Nucleus accumbens (tissue), 56 donors: ENCODE data around the gene CCDC39.

ENCODE experiments used
- DNase-seq, 56 donors: peaks; one replicate each; lab custom pipeline; 2025; lab: John Stamatoyannopoulos, UW

CCDC39 gene

GRCh38 chr3:180679178-180680096, at the start of gene CCDC39:
Gene CCDC39 (minus strand): TSS chr3:180679489. CDS start chr3:180679380, 109 bp downstream.
- peak in 54 of 56 donors; percentile 7 to 88 (median 54) for DNase-seq

DNA sequence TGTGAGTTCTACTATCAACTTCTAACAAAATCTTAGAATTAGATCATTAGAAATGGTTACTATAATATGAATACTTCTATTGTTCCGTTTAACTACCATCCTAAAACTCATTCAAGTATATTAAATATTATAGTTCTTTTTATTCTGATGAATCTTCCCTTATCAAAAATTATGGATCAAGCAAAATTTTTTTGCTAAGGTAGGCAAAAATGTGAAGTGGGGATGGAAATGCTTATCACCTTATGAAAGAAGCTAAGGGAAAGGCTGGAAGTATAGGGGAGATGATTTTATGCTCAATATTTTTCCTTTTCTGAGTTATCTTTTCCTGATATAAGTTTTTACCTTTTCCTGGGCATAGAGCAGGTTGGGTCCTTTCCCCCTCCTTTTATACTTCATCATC, 40.7 kb upstream of the CCDC39 start:
- DNase-seq = no peak

- DNase-seq = no peak
Observed at GRCh38 chr3:180707896-180708295, 28.6 kb upstream of the CCDC39 start.

- no peak for DNase-seq
Observed at GRCh38 chr3:180705619-180706018, 26.3 kb upstream of the CCDC39 start.

- no peak for DNase-seq
Observed at GRCh38 chr3:180704532-180704931, 25.2 kb upstream of the CCDC39 start.

- DNase-seq = no peak
Observed at GRCh38 chr3:180700941-180701340, 21.7 kb upstream of the CCDC39 start.

DNA sequence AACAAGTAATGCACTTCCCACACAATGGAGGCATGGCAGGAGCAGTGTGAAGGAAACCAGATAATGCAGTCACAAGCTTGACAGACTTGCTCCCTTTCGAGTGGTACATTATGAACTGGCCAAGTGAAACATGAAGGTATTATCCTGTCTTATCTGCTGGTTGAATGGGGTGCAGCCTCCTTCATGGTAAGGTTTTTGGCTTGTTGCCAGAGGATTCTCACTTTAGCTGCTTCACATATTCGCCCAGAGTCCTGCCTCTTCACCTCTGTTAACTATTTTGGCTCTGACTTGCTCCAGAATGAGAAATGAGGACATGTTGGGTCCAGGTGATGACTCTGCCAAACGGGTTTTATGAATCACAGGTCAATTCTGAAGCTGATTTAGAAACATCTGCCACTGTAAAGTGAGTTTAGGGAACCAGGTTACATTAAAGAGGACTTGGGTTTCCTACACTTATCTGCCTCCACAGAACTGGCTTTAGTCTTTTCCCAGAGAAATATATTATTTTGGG, 19.5 kb upstream of the CCDC39 start:
- no peak for DNase-seq

GRCh38 chr3:180694321-180694720, 15.0 kb upstream of the CCDC39 start:
- no peak for DNase-seq

DNA sequence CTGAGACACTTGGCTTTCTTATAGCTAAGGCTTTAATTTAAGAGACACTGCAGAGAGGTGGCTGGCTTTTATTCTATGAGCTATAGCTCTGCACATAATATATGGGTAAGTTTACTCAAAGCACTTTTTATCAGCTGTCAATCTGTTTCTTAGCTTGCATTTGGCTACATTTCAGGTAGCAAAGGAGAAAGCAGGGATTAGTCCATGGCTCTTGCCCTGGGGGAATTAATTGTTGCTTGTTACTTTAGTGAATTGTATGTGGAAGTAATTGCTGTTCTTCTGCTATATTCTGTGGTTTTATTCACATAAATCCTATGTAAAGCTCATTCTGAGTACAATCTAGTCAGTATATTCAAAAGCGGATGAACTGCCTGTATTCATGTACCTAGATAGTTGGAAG, 14.4 kb upstream of the CCDC39 start:
- no peak for DNase-seq

- DNase-seq = no peak
Observed at GRCh38 chr3:180690061-180690460, 10.8 kb upstream of the CCDC39 start.

GRCh38 chr3:180684807-180685206, 5.5 kb upstream of the CCDC39 start:
- peak in 5 of 56 donors; percentile 0 to 16 (median 7) for DNase-seq

DNA sequence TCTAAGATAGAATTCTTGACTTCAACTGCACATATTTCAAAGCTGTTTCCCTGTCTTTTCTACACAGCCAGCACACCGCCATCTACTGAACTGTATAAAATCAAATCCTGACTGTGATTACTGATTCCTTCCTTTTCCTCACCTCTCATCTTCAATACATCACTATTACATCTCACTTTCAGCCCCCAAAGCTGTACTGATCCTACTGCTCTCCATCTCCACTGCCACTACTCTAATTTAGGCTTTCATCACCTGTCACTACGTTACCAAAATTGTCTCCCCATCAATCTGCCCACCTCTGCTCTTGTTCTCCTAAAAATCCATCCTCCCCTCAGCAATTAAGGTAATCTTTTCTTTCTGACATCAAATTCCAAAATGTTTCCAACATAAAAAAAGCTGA, 4.5 kb upstream of the CCDC39 start:
- DNase-seq = peak in 10 of 56 donors; percentile 1 to 67 (median 22)

DNA sequence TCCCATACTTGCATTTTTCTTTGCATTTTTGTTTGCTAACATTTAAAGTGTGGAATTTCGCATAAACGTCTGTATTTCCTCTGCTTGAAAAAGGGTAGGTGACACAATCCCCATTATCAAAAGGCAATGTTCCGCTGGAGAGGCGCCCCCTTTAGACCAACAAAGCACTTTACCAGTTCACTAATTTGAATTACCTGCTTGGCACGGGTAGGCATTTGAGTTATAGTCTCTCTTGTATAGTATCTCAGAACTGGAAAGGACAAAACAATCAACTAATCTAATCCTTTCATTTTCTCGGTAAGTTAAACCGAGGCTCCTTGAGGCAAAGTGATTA, 775 bp upstream of the CCDC39 start:
- peak in 19 of 56 donors; percentile 3 to 65 (median 38) for DNase-seq

GRCh38 chr3:180678231-180678630, 1.1 kb downstream of the CCDC39 start:
- no peak for DNase-seq

DNA sequence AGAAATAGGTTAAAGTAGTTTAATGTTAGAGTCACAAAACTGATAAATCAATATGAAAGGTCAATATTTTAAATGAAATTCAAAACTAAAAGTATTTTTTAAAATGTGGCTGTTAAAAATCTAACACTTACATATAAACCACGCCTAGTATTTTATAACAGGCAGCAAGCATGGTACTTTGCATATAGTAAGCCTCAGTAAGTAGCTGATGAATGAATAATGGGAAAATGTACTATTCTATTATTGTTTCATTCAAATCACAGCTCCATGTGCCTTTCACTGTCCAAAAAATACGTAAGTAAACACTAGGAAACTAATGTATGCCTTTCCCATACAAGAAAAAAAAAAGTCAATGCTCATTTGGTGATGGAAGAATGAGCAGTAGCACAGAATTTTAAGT, 17.8 kb downstream of the CCDC39 start:
- DNase-seq = no peak

DNA sequence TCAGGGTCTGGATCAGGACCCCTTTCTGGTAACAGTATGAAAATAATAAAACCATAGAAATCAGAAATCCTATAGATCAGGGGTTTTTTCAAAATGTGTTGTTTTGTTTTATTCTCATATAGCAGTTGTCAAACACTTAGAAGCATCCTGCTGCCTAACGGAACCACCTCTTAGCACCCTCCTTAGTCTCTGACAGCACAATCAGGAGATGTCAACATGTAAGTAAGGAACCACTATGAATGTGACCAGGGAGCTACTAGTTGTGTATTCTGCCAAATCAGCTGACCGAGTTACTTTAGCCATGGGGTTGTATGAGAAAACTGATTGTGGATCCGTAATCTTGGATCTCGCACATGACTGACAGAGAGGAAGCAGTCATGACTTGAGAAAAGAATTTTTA, 22.2 kb downstream of the CCDC39 start:
- DNase-seq = no peak

- no peak for DNase-seq
Observed at GRCh38 chr3:180656406-180656805, 22.9 kb downstream of the CCDC39 start.

DNA sequence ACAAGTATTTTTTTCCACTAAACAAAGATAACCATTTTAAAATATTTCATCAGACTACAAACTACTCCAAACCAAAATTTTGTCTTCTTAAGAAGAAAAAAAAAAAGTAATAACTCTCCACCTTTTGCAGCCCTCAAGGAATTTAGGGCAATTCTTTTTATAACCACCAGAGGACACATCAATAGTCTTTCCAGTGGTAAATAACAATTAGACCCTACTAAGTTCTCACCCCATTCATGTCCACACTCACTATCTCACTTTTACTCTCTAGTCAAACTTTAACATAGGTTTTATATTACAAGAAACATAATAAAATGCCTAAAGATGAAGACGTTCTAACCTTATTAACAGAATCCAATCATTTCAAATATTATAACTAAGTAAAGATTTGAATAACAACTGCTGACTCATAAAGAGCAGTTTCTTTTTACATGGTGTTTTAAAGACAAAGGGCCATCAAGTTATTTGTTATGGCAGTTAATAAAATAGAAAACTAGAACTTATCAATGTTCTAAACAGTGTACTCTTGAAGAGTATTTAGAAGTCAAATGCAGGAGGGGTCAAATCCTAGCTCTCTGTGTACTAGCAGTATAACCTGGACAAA, 33.0 kb downstream of the CCDC39 start:
- no peak for DNase-seq

GRCh38 chr3:180640987-180641386, 38.3 kb downstream of the CCDC39 start:
- no peak for DNase-seq

GRCh38 chr3:180633722-180634121, 45.6 kb downstream of the CCDC39 start:
- DNase-seq = no peak

- DNase-seq = no peak
Observed at GRCh38 chr3:180631317-180631716, 48.0 kb downstream of the CCDC39 start.

DNA sequence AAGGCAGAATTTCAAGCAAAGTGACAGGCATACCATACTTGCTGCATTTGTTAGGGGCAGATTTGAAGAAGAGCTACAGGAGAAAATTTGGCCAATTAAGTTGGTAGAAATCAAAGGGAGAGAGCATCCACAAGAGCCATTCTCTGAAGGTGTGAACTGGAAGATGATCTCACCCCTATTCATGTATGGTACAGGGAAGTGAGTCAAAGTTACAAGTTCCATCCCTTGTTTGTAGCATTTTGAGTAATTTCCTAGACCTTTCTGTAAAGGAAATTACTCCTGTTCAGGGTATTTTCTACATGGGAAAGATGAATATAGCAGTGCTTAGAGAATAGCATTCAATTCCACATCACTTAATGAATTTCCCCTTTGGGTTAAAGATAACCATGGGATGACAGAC, 48.9 kb downstream of the CCDC39 start:
- DNase-seq = no peak
